ENCODE results near the gene LRIT3.

The LRIT3 gene

DNA sequence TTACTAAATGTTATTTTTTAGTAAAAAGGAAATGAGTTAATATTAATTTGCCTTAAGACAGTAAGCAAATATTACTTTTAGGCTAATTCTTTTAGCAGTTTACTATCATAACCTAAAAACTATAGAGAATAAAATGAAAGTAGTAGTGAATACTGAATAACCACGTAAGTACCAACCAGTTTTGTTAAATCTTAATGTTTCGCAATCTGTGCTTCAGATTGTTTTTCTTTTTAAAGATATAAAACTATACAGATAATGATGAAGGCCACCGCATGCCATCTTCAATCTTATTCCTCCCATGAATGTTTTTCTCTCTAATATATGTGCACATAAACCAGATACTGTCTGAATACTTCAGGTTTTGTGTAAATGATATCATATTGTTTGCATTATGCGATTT lies 14.2 kb upstream of the LRIT3 start:
- no peak overlapping the region for H2BK5ac ChIP-seq (ENCODE audit: low read length)
- H3K9me3 ChIP-seq (replicated peaks in 1 of 2; ENCODE audit: control insufficient read depth in 2 of 2, insufficient read depth in 1 of 2, low read depth in 1 of 2, low read length in 2 of 2), result no peaks in the 10 kb centered on the region
- no peak overlapping the region for H3K27ac ChIP-seq (replicated peaks; ENCODE audit: low read length)
- H3K18ac ChIP-seq (ENCODE audit: low read length), result no peak overlapping the region
- no peak overlapping the region for H4K8ac ChIP-seq (ENCODE audit: low read depth, low read length)
- H3K9ac ChIP-seq (ENCODE audit: low read depth, low read length, poor library complexity), result no peak overlapping the region
- H3K4me3 ChIP-seq (ENCODE audit: low read length in 2 of 2), result no peak overlapping the region
- no peak overlapping the region for H2BK120ac ChIP-seq (ENCODE audit: low read depth, low read length)
- DNase-seq (ENCODE audit: low spot score), result no peak
- no peaks in the 10 kb centered on the region for H3K79me1 ChIP-seq (ENCODE audit: low read depth, low read length)
- H3K4me2 ChIP-seq (ENCODE audit: insufficient read depth, low read length, poor library complexity, severe bottlenecking), result no peak overlapping the region
- H2BK15ac ChIP-seq (ENCODE audit: low read length), result no peak overlapping the region
- no CpG with 5 or more reads among the region's 4 CpGs for WGBS, 2 donors (ENCODE audit: extremely low coverage in 2 of 2, insufficient read length in 2 of 2, insufficient replicate concordance in 1 of 2)
- H3K36me3 ChIP-seq (replicated peaks in 1 of 2; ENCODE audit: control insufficient read depth in 2 of 2, insufficient read depth in 2 of 2, low read length in 2 of 2), result peaks cover 0 to 1% of the 10 kb centered on the region in 2 donors
- H3K4ac ChIP-seq (ENCODE audit: low read length), result no peak overlapping the region
- no peaks in the 10 kb centered on the region for H3K27me3 ChIP-seq (ENCODE audit: control insufficient read depth in 3 of 3, insufficient read depth in 3 of 3, low read depth in 1 of 3, low read length in 3 of 3)
- no peak overlapping the region for H2AK5ac ChIP-seq (ENCODE audit: low read depth, low read length)
- H3K4me1 ChIP-seq (ENCODE audit: control insufficient read depth in 2 of 2, insufficient read depth in 1 of 2, low read depth in 1 of 2, low read length in 2 of 2), result peaks cover 0 to 1% of the 10 kb centered on the region in 2 donors
- H3K14ac ChIP-seq (ENCODE audit: low read length), result no peak overlapping the region
- no peak overlapping the region for H2BK12ac ChIP-seq (ENCODE audit: low read length)
- no peak overlapping the region for H2AFZ ChIP-seq (ENCODE audit: low read length)
- H4K91ac ChIP-seq (ENCODE audit: low read depth, low read length, poor library complexity), result no peak overlapping the region
- H3K23ac ChIP-seq (ENCODE audit: low read depth, low read length, poor library complexity), result no peak overlapping the region

- Histone ChIP-seq H3K9me3 (replicated peaks in 1 of 2; ENCODE audit: control insufficient read depth in 2 of 2, insufficient read depth in 1 of 2, low read depth in 1 of 2, low read length in 2 of 2) (no peaks in the 10 kb centered on the region), H3K14ac (ENCODE audit: low read length) (no peak overlapping the region), H2AFZ (ENCODE audit: low read length) (no peak overlapping the region), H3K27me3 (ENCODE audit: control insufficient read depth in 3 of 3, insufficient read depth in 3 of 3, low read depth in 1 of 3, low read length in 3 of 3) (no peaks in the 10 kb centered on the region), H2BK15ac (ENCODE audit: low read length) (no peak overlapping the region), H3K4me2 (ENCODE audit: insufficient read depth, low read length, poor library complexity, severe bottlenecking) (no peak overlapping the region), H3K4me3 (ENCODE audit: low read length in 2 of 2) (no peak overlapping the region), H2AK5ac (ENCODE audit: low read depth, low read length) (no peak overlapping the region), H3K79me1 (ENCODE audit: low read depth, low read length) (no peaks in the 10 kb centered on the region), H2BK5ac (ENCODE audit: low read length) (no peak overlapping the region), H3K23ac (ENCODE audit: low read depth, low read length, poor library complexity) (no peak overlapping the region), H3K9ac (ENCODE audit: low read depth, low read length, poor library complexity) (no peak overlapping the region), H4K8ac (ENCODE audit: low read depth, low read length) (no peak overlapping the region), H2BK12ac (ENCODE audit: low read length) (no peak overlapping the region), H2BK120ac (ENCODE audit: low read depth, low read length) (no peak overlapping the region), H3K18ac (ENCODE audit: low read length) (no peak overlapping the region), H3K4me1 (ENCODE audit: control insufficient read depth in 2 of 2, insufficient read depth in 1 of 2, low read depth in 1 of 2, low read length in 2 of 2) (peaks cover 0 to 1% of the 10 kb centered on the region in 2 donors), H3K36me3 (replicated peaks in 1 of 2; ENCODE audit: control insufficient read depth in 2 of 2, insufficient read depth in 2 of 2, low read length in 2 of 2) (no peaks in the 10 kb centered on the region), H4K91ac (ENCODE audit: low read depth, low read length, poor library complexity) (no peak overlapping the region), H3K4ac (ENCODE audit: low read length) (no peak overlapping the region), H3K27ac (replicated peaks; ENCODE audit: low read length) (no peak overlapping the region)
- no CpG with 5 or more reads among the region's 3 CpGs for WGBS, 2 donors (ENCODE audit: extremely low coverage in 2 of 2, insufficient read length in 2 of 2, insufficient replicate concordance in 1 of 2)
- DNase-seq (ENCODE audit: low spot score), result no peak
Observed at GRCh38 chr4:109836985-109837384, 10.9 kb upstream of the LRIT3 start.

GRCh38 chr4:109846395-109847098 lies 1.4 kb upstream of the LRIT3 start:
- Histone ChIP-seq H3K4me1 (ENCODE audit: control insufficient read depth in 2 of 2, insufficient read depth in 1 of 2, low read depth in 1 of 2, low read length in 2 of 2) (peaks cover 7 to 8% of the 10 kb centered on the region in 2 donors), H3K4me3 (ENCODE audit: low read length in 2 of 2) (no peak overlapping the region), H3K18ac (ENCODE audit: low read length) (no peak overlapping the region), H3K23ac (ENCODE audit: low read depth, low read length, poor library complexity) (no peak overlapping the region), H4K8ac (ENCODE audit: low read depth, low read length) (no peak overlapping the region), H2AFZ (ENCODE audit: low read length) (peak overlapping the region; percentile 58), H3K36me3 (replicated peaks in 1 of 2; ENCODE audit: control insufficient read depth in 2 of 2, insufficient read depth in 2 of 2, low read length in 2 of 2) (no peaks in the 10 kb centered on the region), H2BK15ac (ENCODE audit: low read length) (no peak overlapping the region), H2BK5ac (ENCODE audit: low read length) (no peak overlapping the region), H3K4me2 (ENCODE audit: insufficient read depth, low read length, poor library complexity, severe bottlenecking) (no peak overlapping the region), H3K9me3 (replicated peaks in 1 of 2; ENCODE audit: control insufficient read depth in 2 of 2, insufficient read depth in 1 of 2, low read depth in 1 of 2, low read length in 2 of 2) (no peaks in the 10 kb centered on the region), H2BK12ac (ENCODE audit: low read length) (no peak overlapping the region), H4K91ac (ENCODE audit: low read depth, low read length, poor library complexity) (no peak overlapping the region), H3K27ac (replicated peaks; ENCODE audit: low read length) (no peak overlapping the region), H3K14ac (ENCODE audit: low read length) (no peak overlapping the region), H2BK120ac (ENCODE audit: low read depth, low read length) (no peak overlapping the region), H3K9ac (ENCODE audit: low read depth, low read length, poor library complexity) (no peak overlapping the region), H3K79me1 (ENCODE audit: low read depth, low read length) (no peaks in the 10 kb centered on the region), H2AK5ac (ENCODE audit: low read depth, low read length) (no peak overlapping the region), H3K27me3 (ENCODE audit: control insufficient read depth in 3 of 3, insufficient read depth in 3 of 3, low read depth in 1 of 3, low read length in 3 of 3) (no peaks in the 10 kb centered on the region), H3K4ac (ENCODE audit: low read length) (no peak overlapping the region)
- WGBS, 2 donors (ENCODE audit: extremely low coverage in 2 of 2, insufficient read length in 2 of 2, insufficient replicate concordance in 1 of 2), result no CpG with 5 or more reads among the region's 6 CpGs
- DNase-seq (ENCODE audit: low spot score), result no peak

DNA sequence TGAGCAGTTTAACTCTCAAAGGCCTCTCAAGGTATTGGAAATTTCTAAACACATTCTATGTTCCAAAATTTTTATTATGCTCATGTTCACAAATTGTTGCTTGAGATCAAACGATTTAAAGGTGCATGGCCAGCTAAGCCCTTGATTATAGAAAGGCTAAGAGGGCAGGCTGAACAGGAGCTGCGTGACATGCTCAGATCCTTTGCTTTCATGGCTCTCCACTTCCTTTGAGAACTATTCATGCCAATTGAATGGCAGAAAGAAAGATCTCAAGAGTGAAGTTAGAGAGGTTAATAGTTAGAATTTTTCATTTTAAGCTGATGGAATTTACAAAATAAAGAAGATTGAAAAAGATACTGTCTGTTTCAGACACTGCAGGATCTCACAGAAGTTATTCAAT lies 594 bp downstream of the LRIT3 start:
- Histone ChIP-seq H2BK5ac (ENCODE audit: low read length) (no peak overlapping the region), H3K27ac (replicated peaks; ENCODE audit: low read length) (no peak overlapping the region), H3K9me3 (replicated peaks in 1 of 2; ENCODE audit: control insufficient read depth in 2 of 2, insufficient read depth in 1 of 2, low read depth in 1 of 2, low read length in 2 of 2) (no peaks in the 10 kb centered on the region), H3K18ac (ENCODE audit: low read length) (no peak overlapping the region), H3K27me3 (ENCODE audit: control insufficient read depth in 3 of 3, insufficient read depth in 3 of 3, low read depth in 1 of 3, low read length in 3 of 3) (no peaks in the 10 kb centered on the region), H3K4me1 (ENCODE audit: control insufficient read depth in 2 of 2, insufficient read depth in 1 of 2, low read depth in 1 of 2, low read length in 2 of 2) (peaks cover 7 to 8% of the 10 kb centered on the region in 2 donors), H3K79me1 (ENCODE audit: low read depth, low read length) (no peaks in the 10 kb centered on the region), H2BK15ac (ENCODE audit: low read length) (no peak overlapping the region), H4K91ac (ENCODE audit: low read depth, low read length, poor library complexity) (no peak overlapping the region), H3K36me3 (replicated peaks in 1 of 2; ENCODE audit: control insufficient read depth in 2 of 2, insufficient read depth in 2 of 2, low read length in 2 of 2) (no peaks in the 10 kb centered on the region), H3K9ac (ENCODE audit: low read depth, low read length, poor library complexity) (no peak overlapping the region), H3K23ac (ENCODE audit: low read depth, low read length, poor library complexity) (no peak overlapping the region), H2BK120ac (ENCODE audit: low read depth, low read length) (no peak overlapping the region), H3K4ac (ENCODE audit: low read length) (no peak overlapping the region), H3K4me2 (ENCODE audit: insufficient read depth, low read length, poor library complexity, severe bottlenecking) (no peak overlapping the region), H2BK12ac (ENCODE audit: low read length) (no peak overlapping the region), H3K4me3 (ENCODE audit: low read length in 2 of 2) (no peak overlapping the region), H2AK5ac (ENCODE audit: low read depth, low read length) (no peak overlapping the region), H2AFZ (ENCODE audit: low read length) (peak overlapping the region; percentile 43), H4K8ac (ENCODE audit: low read depth, low read length) (no peak overlapping the region), H3K14ac (ENCODE audit: low read length) (no peak overlapping the region)
- no CpG with 5 or more reads among the region's 2 CpGs for WGBS, 2 donors (ENCODE audit: extremely low coverage in 2 of 2, insufficient read length in 2 of 2, insufficient replicate concordance in 1 of 2)
- DNase-seq (ENCODE audit: low spot score), result peak; percentile 6
